Ishikawa (cell line): ENCODE results near the gene ZCWPW2.

Experiments
- CEBPB ChIP-seq: IDR thresholded peaks from 2 replicates; pipeline ENCODE4 v1.6.1; 2012
- CREB1 ChIP-seq: IDR thresholded peaks from 2 replicates; pipeline ENCODE4 v1.6.1; 2012; ENCODE audit warnings: low read depth
- EGR1 ChIP-seq: IDR thresholded peaks from 2 replicates; pipeline ENCODE4 v1.6.1; 2012
- EP300 ChIP-seq: IDR thresholded peaks from 2 replicates; pipeline ENCODE4 v1.6.1; 2012; ENCODE audit warnings: borderline replicate concordance
- FOXM1 ChIP-seq: IDR thresholded peaks from 2 replicates; pipeline ENCODE4 v1.6.1; 2012; ENCODE audit warnings: low read depth, borderline replicate concordance
- NFIC ChIP-seq: IDR thresholded peaks from 2 replicates; pipeline ENCODE4 v1.6.1; 2012
- RAD21 ChIP-seq: IDR thresholded peaks from 2 replicates; pipeline ENCODE4 v1.6.1; 2012; ENCODE audit warnings: low read depth
- TAF1 ChIP-seq: IDR thresholded peaks from 2 replicates; pipeline ENCODE4 v1.6.1; 2012; ENCODE audit warnings: low read depth, mild to moderate bottlenecking
- TCF12 ChIP-seq: IDR thresholded peaks from 2 replicates; pipeline ENCODE4 v1.6.1; 2012; ENCODE audit warnings: low read depth
- TEAD4 ChIP-seq: IDR thresholded peaks from 2 replicates; pipeline ENCODE4 v1.6.1; 2012
- YY1 ChIP-seq: IDR thresholded peaks from 2 replicates; pipeline ENCODE4 v1.6.1; 2012; ENCODE audit warnings: low read depth
- ZBTB7A ChIP-seq: IDR thresholded peaks from 2 replicates; pipeline ENCODE4 v1.6.1; 2012; ENCODE audit warnings: low read depth
- TF ChIP-seq, protein P1 (sequence below): IDR thresholded peaks from 2 replicates; pipeline ENCODE4 v1.6.1; 2012
- TF ChIP-seq, protein P2 (sequence below): IDR thresholded peaks from 2 replicates; pipeline ENCODE4 v1.6.1; 2012; ENCODE audit warnings: low read depth, mild to moderate bottlenecking
- TF ChIP-seq, protein P3 (sequence below): IDR thresholded peaks from 2 replicates; pipeline ENCODE4 v1.6.1; 2012

Gene ZCWPW2

DNA sequence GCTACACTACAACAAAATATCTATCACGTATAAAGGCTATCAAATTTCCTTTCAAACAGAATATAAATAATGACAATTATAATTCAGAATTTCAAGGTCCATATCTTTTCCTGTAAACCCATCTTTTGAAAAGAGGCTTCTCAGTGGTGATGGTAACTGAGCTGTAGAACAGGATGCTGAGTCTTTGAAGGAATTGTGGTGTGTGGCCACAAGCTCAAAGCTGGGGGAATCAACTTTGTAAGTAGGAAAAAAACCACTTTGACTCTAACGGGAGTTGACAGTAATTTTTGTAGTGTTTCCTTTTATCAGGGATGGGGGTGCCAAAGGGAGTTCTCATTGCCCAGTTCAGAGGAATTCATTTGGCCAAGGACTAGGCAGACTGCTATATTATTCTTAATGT, 13.3 kb upstream of the ZCWPW2 start:
- no peak for TF ChIP-seq TEAD4
- TF ChIP-seq, protein P1, sequence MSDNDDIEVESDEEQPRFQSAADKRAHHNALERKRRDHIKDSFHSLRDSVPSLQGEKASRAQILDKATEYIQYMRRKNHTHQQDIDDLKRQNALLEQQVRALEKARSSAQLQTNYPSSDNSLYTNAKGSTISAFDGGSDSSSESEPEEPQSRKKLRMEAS = no peak

DNA sequence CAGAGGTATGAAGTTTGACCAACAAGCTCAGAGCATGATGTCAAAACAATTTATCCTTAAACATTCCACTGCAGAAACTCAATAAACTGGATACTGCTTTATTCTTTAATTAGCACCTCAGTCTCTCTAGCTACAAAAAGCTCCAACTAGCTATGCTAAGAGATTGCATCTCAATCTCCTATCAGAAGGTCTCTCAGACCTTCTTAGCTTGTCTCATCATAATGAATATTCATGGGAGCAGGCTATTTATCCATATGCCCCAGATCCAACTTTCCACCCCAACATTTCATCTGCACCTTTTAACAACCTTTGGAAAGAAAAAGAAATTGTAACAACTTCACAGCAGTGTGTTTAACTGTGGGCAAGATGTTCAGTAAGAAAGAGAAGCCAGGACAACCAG, 11.3 kb upstream of the ZCWPW2 start:
- TF ChIP-seq TAF1 = no peak
- TF ChIP-seq, protein P1 = no peak
- no peak for TF ChIP-seq FOXM1
- TF ChIP-seq EP300 = no peak
- TF ChIP-seq, protein P2, sequence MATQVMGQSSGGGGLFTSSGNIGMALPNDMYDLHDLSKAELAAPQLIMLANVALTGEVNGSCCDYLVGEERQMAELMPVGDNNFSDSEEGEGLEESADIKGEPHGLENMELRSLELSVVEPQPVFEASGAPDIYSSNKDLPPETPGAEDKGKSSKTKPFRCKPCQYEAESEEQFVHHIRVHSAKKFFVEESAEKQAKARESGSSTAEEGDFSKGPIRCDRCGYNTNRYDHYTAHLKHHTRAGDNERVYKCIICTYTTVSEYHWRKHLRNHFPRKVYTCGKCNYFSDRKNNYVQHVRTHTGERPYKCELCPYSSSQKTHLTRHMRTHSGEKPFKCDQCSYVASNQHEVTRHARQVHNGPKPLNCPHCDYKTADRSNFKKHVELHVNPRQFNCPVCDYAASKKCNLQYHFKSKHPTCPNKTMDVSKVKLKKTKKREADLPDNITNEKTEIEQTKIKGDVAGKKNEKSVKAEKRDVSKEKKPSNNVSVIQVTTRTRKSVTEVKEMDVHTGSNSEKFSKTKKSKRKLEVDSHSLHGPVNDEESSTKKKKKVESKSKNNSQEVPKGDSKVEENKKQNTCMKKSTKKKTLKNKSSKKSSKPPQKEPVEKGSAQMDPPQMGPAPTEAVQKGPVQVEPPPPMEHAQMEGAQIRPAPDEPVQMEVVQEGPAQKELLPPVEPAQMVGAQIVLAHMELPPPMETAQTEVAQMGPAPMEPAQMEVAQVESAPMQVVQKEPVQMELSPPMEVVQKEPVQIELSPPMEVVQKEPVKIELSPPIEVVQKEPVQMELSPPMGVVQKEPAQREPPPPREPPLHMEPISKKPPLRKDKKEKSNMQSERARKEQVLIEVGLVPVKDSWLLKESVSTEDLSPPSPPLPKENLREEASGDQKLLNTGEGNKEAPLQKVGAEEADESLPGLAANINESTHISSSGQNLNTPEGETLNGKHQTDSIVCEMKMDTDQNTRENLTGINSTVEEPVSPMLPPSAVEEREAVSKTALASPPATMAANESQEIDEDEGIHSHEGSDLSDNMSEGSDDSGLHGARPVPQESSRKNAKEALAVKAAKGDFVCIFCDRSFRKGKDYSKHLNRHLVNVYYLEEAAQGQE = no peak
- no peak for TF ChIP-seq YY1
- TF ChIP-seq TEAD4 = no peak
- TF ChIP-seq NFIC = no peak
- no peak for TF ChIP-seq CEBPB
- no peak for TF ChIP-seq ZBTB7A
- no peak for TF ChIP-seq EGR1
- TF ChIP-seq, protein P3, sequence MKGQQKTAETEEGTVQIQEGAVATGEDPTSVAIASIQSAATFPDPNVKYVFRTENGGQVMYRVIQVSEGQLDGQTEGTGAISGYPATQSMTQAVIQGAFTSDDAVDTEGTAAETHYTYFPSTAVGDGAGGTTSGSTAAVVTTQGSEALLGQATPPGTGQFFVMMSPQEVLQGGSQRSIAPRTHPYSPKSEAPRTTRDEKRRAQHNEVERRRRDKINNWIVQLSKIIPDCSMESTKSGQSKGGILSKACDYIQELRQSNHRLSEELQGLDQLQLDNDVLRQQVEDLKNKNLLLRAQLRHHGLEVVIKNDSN = no peak
- TF ChIP-seq CREB1 = no peak
- TF ChIP-seq TCF12 = no peak
- TF ChIP-seq RAD21 = no peak

DNA sequence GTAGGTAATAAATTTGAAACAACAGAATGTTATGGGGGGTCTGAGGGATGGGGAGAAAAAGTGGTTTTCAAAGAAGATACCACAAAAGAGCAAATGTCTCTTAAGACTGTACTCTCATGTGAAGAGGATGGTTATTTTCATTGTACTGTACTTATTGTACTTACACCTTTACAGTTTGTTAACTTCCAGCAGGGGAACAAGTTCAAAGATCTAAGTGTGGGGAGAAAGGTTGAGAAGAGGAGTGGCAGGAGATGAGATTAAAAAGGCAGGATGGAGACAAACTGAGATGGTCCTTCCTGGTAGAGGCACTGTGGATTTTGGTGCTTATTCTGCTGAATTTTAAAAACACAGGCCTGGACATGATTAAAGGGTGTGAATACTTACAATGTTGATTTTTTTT, 5.4 kb upstream of the ZCWPW2 start:
- TF ChIP-seq, protein P3 = no peak
- TF ChIP-seq ZBTB7A = no peak
- no peak for TF ChIP-seq FOXM1
- TF ChIP-seq, protein P1 = no peak
- no peak for TF ChIP-seq YY1
- no peak for TF ChIP-seq TAF1
- TF ChIP-seq EP300 = no peak
- TF ChIP-seq CEBPB = no peak
- TF ChIP-seq TEAD4 = no peak
- TF ChIP-seq, protein P2 = no peak
- no peak for TF ChIP-seq EGR1
- no peak for TF ChIP-seq CREB1
- no peak for TF ChIP-seq NFIC
- no peak for TF ChIP-seq RAD21
- TF ChIP-seq TCF12 = no peak

DNA sequence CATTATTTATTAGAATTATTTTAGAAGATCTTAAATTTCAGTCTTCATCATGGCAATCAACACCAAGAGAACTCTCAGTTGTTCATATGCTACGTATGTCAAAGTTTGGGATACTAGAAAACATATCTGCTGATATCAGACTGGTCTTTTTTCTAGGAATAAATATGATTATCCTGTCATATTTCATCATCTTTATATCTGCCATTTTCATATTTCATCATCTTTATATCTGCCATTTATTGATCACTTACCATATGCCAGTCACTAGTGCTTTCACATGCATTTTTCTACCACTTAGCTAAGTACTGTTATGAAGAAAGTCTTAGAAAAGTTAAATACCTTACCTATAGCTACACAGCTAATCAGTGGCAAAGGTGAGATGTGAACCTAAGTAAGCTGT, 2.8 kb upstream of the ZCWPW2 start:
- TF ChIP-seq EP300 (no peak), EGR1 (no peak), CEBPB (no peak), TAF1 (no peak), ZBTB7A (no peak), NFIC (no peak), TEAD4 (no peak), RAD21 (no peak), FOXM1 (no peak), TCF12 (no peak), CREB1 (no peak), YY1 (no peak)
- TF ChIP-seq, protein P3 = no peak
- TF ChIP-seq, protein P2 = no peak
- TF ChIP-seq, protein P1 = no peak
